Posterior cingulate gyrus (tissue), 11 donors: Measurements from ENCODE around the gene LPAR4.
"Not testable (repeated sequence)": the region's sequence is repeated elsewhere in the genome, so short reads cannot be mapped to it uniquely, and the experiment has no call there.

ENCODE experiments used
- DNase-seq, 10 donors: peaks; one replicate each; pipeline versions ENCODE4 v3.0.0 to v3.0.0-alpha.2; 2020 to 2021; ENCODE audit warnings: mixed read lengths in 3 of 10
- intact Hi-C: fragments of 100-400 bp; cut with DNase I; formaldehyde crosslinking; loops from one replicate; pipeline ENCODE4 v1.15.1; 2023

LPAR4 gene

GRCh38 chrX:78747489-78747888 is at the start of gene LPAR4:
Gene LPAR4 (plus strand): TSS chrX:78747720. CDS start chrX:78754870, 7,150 bp downstream.
- intact Hi-C loops = no loop called here
- DNase-seq = no peak

GRCh38 chrX:78706071-78706470 is 41.4 kb upstream of the LPAR4 start:
- intact Hi-C loops = no loop called here
- no peak for DNase-seq

- DNase-seq = no peak
- intact Hi-C loops = no loop called here
Measured at GRCh38 chrX:78708262-78708661, 39.3 kb upstream of the LPAR4 start.

GRCh38 chrX:78708816-78709215 is 38.7 kb upstream of the LPAR4 start:
- intact Hi-C loops = no loop called here
- DNase-seq = no peak

- intact Hi-C loops = no loop called here
- DNase-seq = no peak
Measured at GRCh38 chrX:78710171-78710570, 37.3 kb upstream of the LPAR4 start.

- intact Hi-C loops = no loop called here
- no peak for DNase-seq
Measured at GRCh38 chrX:78712336-78712735, 35.2 kb upstream of the LPAR4 start.

- no peak for DNase-seq
- intact Hi-C loops = no loop called here
Measured at GRCh38 chrX:78725287-78725686, 22.2 kb upstream of the LPAR4 start.

GRCh38 chrX:78746496-78746895 is 1.0 kb upstream of the LPAR4 start:
- intact Hi-C loops = no loop called here
- no peak for DNase-seq

- intact Hi-C loops = no loop called here
- no peak for DNase-seq
Measured at GRCh38 chrX:78747971-78748370, 451 bp downstream of the LPAR4 start.

- DNase-seq = no peak
- intact Hi-C loops = no loop called here
Measured at GRCh38 chrX:78748846-78749245, 1.3 kb downstream of the LPAR4 start.

- intact Hi-C loops = no loop called here
- peak in 1 of 10 donors; percentile 64 for DNase-seq
Measured at GRCh38 chrX:78753571-78753970, 6.1 kb downstream of the LPAR4 start.

GRCh38 chrX:78754917-78755316 is 7.4 kb downstream of the LPAR4 start:
- DNase-seq = no peak
- intact Hi-C loops = no loop called here

GRCh38 chrX:78759081-78759480 is 11.6 kb downstream of the LPAR4 start:
- intact Hi-C loops = no loop called here
- DNase-seq = no peak

GRCh38 chrX:78769101-78769755 is 21.7 kb downstream of the LPAR4 start:
- intact Hi-C loops = no loop called here
- no peak for DNase-seq

GRCh38 chrX:78769946-78770345 is 22.4 kb downstream of the LPAR4 start:
- no peak for DNase-seq
- intact Hi-C loops = no loop called here

GRCh38 chrX:78796916-78797315 is 49.4 kb downstream of the LPAR4 start:
- intact Hi-C loops = no loop called here
- DNase-seq = no peak

- DNase-seq = no peak
- intact Hi-C loops = no loop called here
Measured at GRCh38 chrX:78800114-78800513, 52.6 kb downstream of the LPAR4 start.

- intact Hi-C loops = no loop called here
- DNase-seq = no peak
Measured at GRCh38 chrX:78800694-78801093, 53.2 kb downstream of the LPAR4 start.

GRCh38 chrX:78801522-78801921 is 54.0 kb downstream of the LPAR4 start:
- DNase-seq = peak in 1 of 10 donors; percentile 61
- intact Hi-C loops = no loop called here

- intact Hi-C loops, DNase-seq: not testable (repeated sequence)
Measured at GRCh38 chrX:78802526-78802925, 55.0 kb downstream of the LPAR4 start.
